ENCODE results near the gene C18orf32.

Gene C18orf32

DNA sequence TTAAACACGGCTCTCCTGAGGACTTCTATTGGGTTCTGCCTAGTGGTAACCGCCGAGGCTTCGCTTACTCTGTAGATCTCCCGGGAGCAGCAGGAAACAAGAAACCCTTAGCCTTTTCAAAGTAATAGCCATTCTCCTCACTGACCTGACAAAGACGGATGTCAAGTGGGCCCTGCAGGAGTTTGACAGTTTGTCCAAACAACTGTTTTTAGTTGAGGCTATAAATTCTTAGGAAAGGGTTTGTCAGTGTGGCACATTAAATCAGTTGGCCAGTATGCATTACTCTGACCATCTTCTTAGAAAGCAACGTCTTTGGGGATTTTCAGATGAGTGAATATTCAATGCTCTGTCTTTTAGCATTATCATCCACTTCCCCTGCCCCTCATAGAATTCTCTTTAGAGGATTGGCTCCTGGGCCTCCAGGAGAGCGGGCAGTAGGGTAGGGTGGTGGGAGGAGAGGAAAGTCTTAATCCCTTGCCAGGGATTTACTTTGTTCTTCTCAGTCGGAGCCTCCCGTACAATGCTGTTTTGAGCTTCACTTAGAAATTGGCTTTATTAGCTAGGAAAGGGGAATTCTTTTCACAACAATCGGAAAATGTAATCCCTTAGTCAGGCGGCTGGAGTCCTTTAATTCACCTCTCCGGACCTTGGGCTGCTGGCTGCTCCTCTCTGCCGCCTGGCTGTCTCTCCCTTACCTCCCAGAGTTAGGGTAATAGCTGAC is 13.3 kb upstream of the C18orf32 start:
- no peaks in the 10 kb centered on the region for H3K9me3 ChIP-seq (ENCODE audit: control insufficient read depth, insufficient read depth, low read length)
- no peak overlapping the region for H3K9ac ChIP-seq (ENCODE audit: low read depth, low read length)
- H3K4me1 ChIP-seq (ENCODE audit: control insufficient read depth, insufficient read depth, low read length), result peaks cover 14% of the 10 kb centered on the region; the same call in 1 of the 2 replicates
- no peak overlapping the region for H3K4me3 ChIP-seq (ENCODE audit: low read depth, low read length)
- peak overlapping the region; percentile 87 for H3K27ac ChIP-seq (ENCODE audit: low read depth, low read length)
- H3K36me3 ChIP-seq (ENCODE audit: control insufficient read depth, insufficient read depth, low read length), result no peaks in the 10 kb centered on the region
- H3K27me3 ChIP-seq (ENCODE audit: control insufficient read depth, insufficient read depth, low read length), result no peaks in the 10 kb centered on the region

DNA sequence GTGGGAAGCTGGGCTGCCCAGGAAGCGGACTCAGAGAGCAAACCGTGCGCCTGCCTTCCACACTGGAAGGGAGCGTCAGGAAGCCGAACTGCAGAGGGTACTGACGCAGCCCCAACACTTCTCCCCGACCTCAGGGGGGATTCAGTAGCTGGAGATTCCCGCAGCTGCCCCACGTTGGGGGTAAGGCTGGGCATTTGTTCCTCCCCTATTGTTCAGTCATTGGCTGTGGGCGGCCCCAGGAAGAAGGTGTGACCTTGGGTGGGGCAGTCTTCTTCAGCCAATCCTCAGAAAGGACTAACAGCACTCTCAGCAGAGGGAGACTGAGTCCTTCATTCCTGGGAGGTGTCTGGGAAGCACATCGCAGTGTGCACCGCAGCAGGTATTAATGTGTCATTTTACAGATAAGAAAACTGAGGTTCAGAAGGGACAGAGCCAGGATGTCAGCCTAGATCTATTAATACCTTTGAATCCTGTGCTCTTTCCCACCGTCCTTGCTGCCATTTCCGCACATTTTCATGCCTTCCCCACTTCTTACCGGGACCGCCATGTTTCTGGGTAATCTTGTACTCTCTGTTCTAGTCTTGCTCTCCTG is 12.1 kb upstream of the C18orf32 start:
- Histone ChIP-seq H3K9me3 (ENCODE audit: control insufficient read depth, insufficient read depth, low read length) (no peaks in the 10 kb centered on the region), H3K27me3 (ENCODE audit: control insufficient read depth, insufficient read depth, low read length) (no peaks in the 10 kb centered on the region), H3K36me3 (ENCODE audit: control insufficient read depth, insufficient read depth, low read length) (no peaks in the 10 kb centered on the region), H3K9ac (ENCODE audit: low read depth, low read length) (no peak overlapping the region), H3K4me3 (ENCODE audit: low read depth, low read length) (no peak overlapping the region; the same call in 1 of the 2 replicates), H3K4me1 (ENCODE audit: control insufficient read depth, insufficient read depth, low read length) (peaks cover 20% of the 10 kb centered on the region; the same call in 1 of the 2 replicates), H3K27ac (ENCODE audit: low read depth, low read length) (peak overlapping the region; percentile 36)

DNA sequence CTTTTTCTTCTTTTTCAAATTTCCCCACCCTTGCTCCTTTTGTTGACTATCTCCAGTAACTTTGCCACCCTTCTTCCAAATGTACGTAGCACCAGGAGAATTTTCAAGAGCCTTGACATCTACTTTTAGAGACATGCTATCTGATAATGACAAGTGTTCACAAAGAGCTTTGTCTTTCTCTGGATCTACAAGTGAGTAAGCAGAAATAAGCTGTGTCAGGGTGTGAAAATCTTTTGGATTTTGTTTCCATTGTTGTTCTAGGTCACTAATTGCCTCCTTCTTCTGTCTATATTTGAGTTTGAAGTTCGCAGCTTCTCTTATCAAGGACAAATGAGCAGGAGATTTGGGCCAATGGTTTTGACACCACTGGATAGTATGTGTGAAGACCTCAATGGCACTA is 8.4 kb upstream of the C18orf32 start:
- no peak overlapping the region for H3K9ac ChIP-seq (ENCODE audit: low read depth, low read length)
- no peaks in the 10 kb centered on the region for H3K27me3 ChIP-seq (ENCODE audit: control insufficient read depth, insufficient read depth, low read length)
- H3K27ac ChIP-seq (ENCODE audit: low read depth, low read length), result no peak overlapping the region
- H3K9me3 ChIP-seq (ENCODE audit: control insufficient read depth, insufficient read depth, low read length), result no peaks in the 10 kb centered on the region
- peaks cover 30% of the 10 kb centered on the region for H3K4me1 ChIP-seq (ENCODE audit: control insufficient read depth, insufficient read depth, low read length)
- H3K36me3 ChIP-seq (ENCODE audit: control insufficient read depth, insufficient read depth, low read length), result peaks cover 13% of the 10 kb centered on the region
- no peak overlapping the region for H3K4me3 ChIP-seq (ENCODE audit: low read depth, low read length)

DNA sequence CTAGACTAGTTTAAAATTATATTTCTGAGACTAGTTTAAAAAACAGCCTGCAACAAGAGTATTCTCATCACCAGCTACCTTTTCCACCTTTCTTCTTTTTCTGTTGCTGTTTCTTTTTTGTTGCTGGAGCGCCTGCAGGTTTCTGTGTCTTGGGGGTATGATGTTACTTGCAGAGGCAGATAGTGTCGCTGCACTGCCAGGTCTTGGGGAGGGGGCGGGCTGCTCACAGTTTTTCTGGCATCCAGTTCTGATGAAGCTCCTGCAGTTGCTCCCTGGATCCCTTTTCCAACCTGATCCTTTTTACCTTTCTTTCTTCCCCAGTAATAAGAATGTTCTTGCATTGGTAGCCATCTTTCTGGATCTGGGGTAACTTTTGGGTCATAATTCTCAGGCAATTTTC is 8.0 kb upstream of the C18orf32 start:
- Histone ChIP-seq H3K4me1 (ENCODE audit: control insufficient read depth, insufficient read depth, low read length) (peaks cover 29% of the 10 kb centered on the region), H3K36me3 (ENCODE audit: control insufficient read depth, insufficient read depth, low read length) (peaks cover 17% of the 10 kb centered on the region), H3K27ac (ENCODE audit: low read depth, low read length) (no peak overlapping the region)

DNA sequence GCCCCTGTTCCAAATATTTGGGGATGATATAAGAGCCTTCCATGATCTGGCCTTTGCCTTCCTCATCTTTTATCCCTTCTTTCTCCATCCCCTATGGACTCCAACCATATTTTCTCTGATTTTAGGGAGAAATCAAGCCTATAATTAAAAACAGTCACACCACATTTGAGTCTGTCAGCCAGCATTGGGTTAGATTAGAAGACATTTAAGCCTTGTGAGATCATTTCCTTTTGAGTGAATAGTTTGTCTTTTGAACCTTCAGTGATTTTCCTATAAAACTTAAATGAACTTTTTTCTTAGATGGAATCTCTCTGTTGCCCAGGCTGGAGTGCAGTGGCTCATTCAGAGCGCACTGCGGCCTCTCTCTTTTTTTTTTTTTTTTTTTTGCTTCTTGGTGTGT is 7.6 kb upstream of the C18orf32 start:
- peaks cover 21% of the 10 kb centered on the region for H3K36me3 ChIP-seq (ENCODE audit: control insufficient read depth, insufficient read depth, low read length)
- no peak overlapping the region for H3K9ac ChIP-seq (ENCODE audit: low read depth, low read length)
- no peaks in the 10 kb centered on the region for H3K9me3 ChIP-seq (ENCODE audit: control insufficient read depth, insufficient read depth, low read length)
- peaks cover 29% of the 10 kb centered on the region for H3K4me1 ChIP-seq (ENCODE audit: control insufficient read depth, insufficient read depth, low read length)
- no peak overlapping the region for H3K4me3 ChIP-seq (ENCODE audit: low read depth, low read length)
- H3K27me3 ChIP-seq (ENCODE audit: control insufficient read depth, insufficient read depth, low read length), result no peaks in the 10 kb centered on the region
- H3K27ac ChIP-seq (ENCODE audit: low read depth, low read length), result no peak overlapping the region

More for the DNA sequence above, 8.0 kb upstream of the C18orf32 start:
- H3K9ac ChIP-seq (ENCODE audit: low read depth, low read length), result no peak overlapping the region
- no peak overlapping the region for H3K4me3 ChIP-seq (ENCODE audit: low read depth, low read length)
- H3K27me3 ChIP-seq (ENCODE audit: control insufficient read depth, insufficient read depth, low read length), result no peaks in the 10 kb centered on the region
- no peaks in the 10 kb centered on the region for H3K9me3 ChIP-seq (ENCODE audit: control insufficient read depth, insufficient read depth, low read length)

DNA sequence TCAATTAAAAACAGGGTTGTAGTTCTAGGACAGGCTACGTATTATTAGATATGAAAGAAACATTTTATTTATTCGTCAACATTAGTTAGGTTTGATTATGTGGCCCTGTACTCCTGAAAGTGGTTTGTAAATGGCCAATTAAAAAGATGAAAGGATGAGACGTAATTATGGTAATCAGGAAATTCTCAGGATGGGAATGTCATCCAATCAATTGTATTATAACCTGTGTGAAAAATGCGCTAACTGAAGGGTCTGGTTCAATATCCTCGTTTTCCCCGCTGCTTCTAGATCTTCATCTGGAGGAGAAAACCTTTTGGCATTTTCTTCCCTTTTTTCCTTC is 5.6 kb upstream of the C18orf32 start:
- Histone ChIP-seq H3K27ac (ENCODE audit: low read depth, low read length) (peak overlapping the region; percentile 40), H3K4me3 (ENCODE audit: low read depth, low read length) (no peak overlapping the region), H3K9ac (ENCODE audit: low read depth, low read length) (no peak overlapping the region), H3K36me3 (ENCODE audit: control insufficient read depth, insufficient read depth, low read length) (peaks cover 41% of the 10 kb centered on the region), H3K9me3 (ENCODE audit: control insufficient read depth, insufficient read depth, low read length) (no peaks in the 10 kb centered on the region), H3K27me3 (ENCODE audit: control insufficient read depth, insufficient read depth, low read length) (no peaks in the 10 kb centered on the region), H3K4me1 (ENCODE audit: control insufficient read depth, insufficient read depth, low read length) (peaks cover 26% of the 10 kb centered on the region)

DNA sequence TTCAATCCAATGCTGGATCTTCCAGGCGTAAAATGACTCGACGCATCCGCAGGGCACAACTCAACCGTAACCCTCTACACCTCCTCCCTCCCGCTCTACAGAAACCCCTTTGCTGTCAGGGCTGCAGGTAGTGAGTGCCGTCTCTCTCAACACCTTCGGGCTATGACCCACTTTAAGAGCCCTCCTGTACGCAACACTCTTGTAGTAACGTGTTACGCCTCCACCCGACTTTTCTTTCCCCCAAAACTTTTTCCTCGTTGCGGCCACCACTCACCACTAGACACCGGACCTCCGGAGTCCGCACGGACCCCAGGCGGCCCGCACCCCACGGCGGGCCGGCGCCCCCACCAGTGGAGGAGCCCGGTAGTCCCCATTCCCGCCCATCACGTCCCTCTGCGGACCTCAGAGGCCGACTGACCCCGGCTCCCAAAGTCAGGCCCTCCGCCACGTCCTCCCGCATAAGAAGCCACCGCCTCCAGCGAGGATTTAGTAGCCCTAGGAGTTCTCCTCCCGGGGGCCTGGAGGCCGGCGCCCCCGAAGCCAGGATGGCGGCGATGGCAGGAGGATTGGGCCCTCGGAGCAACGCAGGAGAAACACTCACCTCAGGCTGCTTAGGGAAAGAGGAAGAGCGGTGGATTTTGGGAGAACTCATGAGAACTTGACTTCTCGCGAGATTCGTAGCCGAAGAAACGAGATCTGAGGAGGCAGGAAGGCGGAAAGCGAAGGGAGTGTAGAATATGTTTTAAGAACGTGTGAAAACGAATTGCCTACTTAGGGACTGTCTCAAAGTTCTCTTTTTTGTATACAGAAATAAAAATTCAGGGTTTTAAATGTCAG is 5.0 kb upstream of the C18orf32 start, which contains the start of gene RPL17:
TSS of gene RPL17 (minus strand) at position 609 of the 837 bp plus-strand sequence.
- Histone ChIP-seq H3K4me3 (ENCODE audit: low read depth, low read length) (peak within 1 kb of the TSS; percentile 99), H3K27ac (ENCODE audit: low read depth, low read length) (peak within 1 kb of the TSS; percentile 97), H3K4me1 (ENCODE audit: control insufficient read depth, insufficient read depth, low read length) (peaks cover 26% of the 10 kb centered on the region), H3K27me3 (ENCODE audit: control insufficient read depth, insufficient read depth, low read length) (no peaks in the 10 kb centered on the region), H3K36me3 (ENCODE audit: control insufficient read depth, insufficient read depth, low read length) (peaks cover 43% of the 10 kb centered on the region), H3K9me3 (ENCODE audit: control insufficient read depth, insufficient read depth, low read length) (no peaks in the 10 kb centered on the region), H3K9ac (ENCODE audit: low read depth, low read length) (peak within 1 kb of the TSS; percentile 98)

DNA sequence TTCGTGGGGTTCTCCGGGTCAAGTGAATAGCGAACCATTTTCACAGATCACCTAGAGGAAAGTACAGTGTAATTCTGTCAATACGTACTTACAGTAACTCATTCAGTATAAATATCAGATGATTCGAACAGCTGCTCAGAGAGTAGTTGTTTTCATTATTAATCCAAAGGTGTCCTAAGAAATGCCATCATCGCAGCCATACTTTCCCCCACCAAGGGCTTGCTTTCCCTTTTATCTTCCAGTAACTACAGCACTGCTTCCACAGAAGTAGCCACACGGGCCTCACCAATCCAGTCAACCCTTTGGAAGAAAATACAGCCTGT is 4.5 kb upstream of the C18orf32 start:
- H3K9ac ChIP-seq (ENCODE audit: low read depth, low read length), result peak overlapping the region; percentile 98
- peak overlapping the region; percentile 97 for H3K27ac ChIP-seq (ENCODE audit: low read depth, low read length)
- peaks cover 43% of the 10 kb centered on the region for H3K36me3 ChIP-seq (ENCODE audit: control insufficient read depth, insufficient read depth, low read length)
- H3K9me3 ChIP-seq (ENCODE audit: control insufficient read depth, insufficient read depth, low read length), result no peaks in the 10 kb centered on the region
- H3K4me1 ChIP-seq (ENCODE audit: control insufficient read depth, insufficient read depth, low read length), result peaks cover 26% of the 10 kb centered on the region
- H3K4me3 ChIP-seq (ENCODE audit: low read depth, low read length), result peak overlapping the region; percentile 99
- no peaks in the 10 kb centered on the region for H3K27me3 ChIP-seq (ENCODE audit: control insufficient read depth, insufficient read depth, low read length)

DNA sequence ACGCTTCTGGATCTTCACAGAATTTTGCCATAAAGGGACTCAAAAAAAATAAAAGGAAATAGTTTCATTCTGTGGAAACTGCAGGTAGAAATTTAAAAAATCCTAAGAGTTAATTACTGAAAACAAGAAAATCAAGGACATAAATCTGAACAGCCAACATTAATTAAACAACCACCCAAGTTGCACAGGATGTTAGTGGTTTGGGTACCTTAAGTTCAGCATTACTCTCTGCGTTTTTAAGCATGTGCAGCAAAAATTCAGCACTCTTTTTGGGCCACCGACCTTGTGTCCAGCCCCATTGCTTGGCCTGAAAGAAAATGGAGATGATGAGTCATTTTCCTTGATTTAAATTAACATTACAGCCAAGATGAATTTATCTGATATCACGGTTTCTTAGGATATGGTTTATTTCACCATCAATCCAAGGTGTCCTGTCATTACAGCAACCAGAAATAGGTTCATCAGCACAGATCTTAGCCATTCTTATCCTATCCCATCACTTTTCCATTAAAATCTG is 3.3 kb upstream of the C18orf32 start:
- Histone ChIP-seq H3K4me1 (ENCODE audit: control insufficient read depth, insufficient read depth, low read length) (peaks cover 26% of the 10 kb centered on the region), H3K4me3 (ENCODE audit: low read depth, low read length) (peak overlapping the region; percentile 99), H3K27ac (ENCODE audit: low read depth, low read length) (peak overlapping the region; percentile 97)

DNA sequence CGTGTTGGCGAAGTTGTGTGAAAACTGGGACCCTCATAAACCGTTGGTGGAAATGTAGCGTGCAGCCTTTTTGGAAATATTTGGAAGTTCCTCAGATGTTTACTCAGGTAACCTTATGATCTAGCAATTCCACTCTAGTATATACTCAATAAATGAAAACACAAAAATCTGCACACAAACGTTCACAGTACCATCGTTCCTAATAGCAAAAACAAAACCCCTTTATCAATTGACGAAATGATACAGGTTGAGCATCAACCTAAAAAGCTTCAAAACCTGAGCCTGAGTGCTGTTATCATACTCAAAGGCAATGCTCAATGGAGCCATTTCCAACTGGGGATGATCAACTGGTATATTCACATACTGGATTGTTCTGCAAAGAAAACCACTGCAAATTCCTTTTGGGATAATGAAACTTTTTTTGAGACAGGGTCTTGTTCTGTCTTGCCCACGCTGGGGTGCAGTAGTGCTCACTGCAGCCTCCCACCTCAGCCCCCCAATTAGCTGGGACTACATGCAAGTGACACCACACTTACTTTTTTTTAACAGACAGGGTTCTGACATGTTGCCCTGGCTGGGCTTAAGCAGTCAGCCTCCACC is 777 bp upstream of the C18orf32 start:
- peak overlapping the region; percentile 92 for H3K27ac ChIP-seq (ENCODE audit: low read depth, low read length)
- H3K4me1 ChIP-seq (ENCODE audit: control insufficient read depth, insufficient read depth, low read length), result peaks cover 16% of the 10 kb centered on the region
- H3K36me3 ChIP-seq (ENCODE audit: control insufficient read depth, insufficient read depth, low read length), result peaks cover 53% of the 10 kb centered on the region
- H3K27me3 ChIP-seq (ENCODE audit: control insufficient read depth, insufficient read depth, low read length), result no peaks in the 10 kb centered on the region
- peak overlapping the region; percentile 87 for H3K4me3 ChIP-seq (ENCODE audit: low read depth, low read length)
- H3K9me3 ChIP-seq (ENCODE audit: control insufficient read depth, insufficient read depth, low read length), result no peaks in the 10 kb centered on the region
- peak overlapping the region; percentile 82; the same call in 1 of the 2 replicates for H3K9ac ChIP-seq (ENCODE audit: low read depth, low read length)

More for the DNA sequence above, 3.3 kb upstream of the C18orf32 start:
- Histone ChIP-seq H3K9me3 (ENCODE audit: control insufficient read depth, insufficient read depth, low read length) (no peaks in the 10 kb centered on the region), H3K9ac (ENCODE audit: low read depth, low read length) (peak overlapping the region; percentile 25), H3K36me3 (ENCODE audit: control insufficient read depth, insufficient read depth, low read length) (peaks cover 43% of the 10 kb centered on the region), H3K27me3 (ENCODE audit: control insufficient read depth, insufficient read depth, low read length) (no peaks in the 10 kb centered on the region)

All from HUES48 (cell line).